Skeletal muscle tissue (tissue), 4 donors: Measurements from ENCODE around the gene ODAPH. TPM values are rescaled to one million over a fixed set of nuclear protein-coding genes. Genes with fewer than 3 reads are reported as not detected.
"Not testable (repeated sequence)": the region's sequence is repeated elsewhere in the genome, so short reads cannot be mapped to it uniquely, and the experiment has no call there.

Source experiments
- H3K27ac ChIP-seq: one replicate; pipeline ENCODE4 v1.7.0; 2013; ENCODE audit warnings: mild to moderate bottlenecking, low read depth, low read length, inconsistent platforms
- H3K27me3 ChIP-seq, 3 donors: one replicate each; pipeline ENCODE4 v1.7.0; 2013; ENCODE audit warnings: low read length in 3 of 3; ENCODE audit not compliant: control insufficient read depth in 3 of 3, insufficient read depth in 3 of 3
- H3K36me3 ChIP-seq, 3 donors: one replicate each; pipeline ENCODE4 v1.7.0; 2013; ENCODE audit warnings: low read length in 3 of 3; ENCODE audit not compliant: control insufficient read depth in 3 of 3, insufficient read depth in 3 of 3
- H3K4me1 ChIP-seq, 3 donors: one replicate each; pipeline ENCODE4 v1.7.0; 2013; ENCODE audit warnings: low read length in 3 of 3, mild to moderate bottlenecking in 3 of 3; ENCODE audit not compliant: control insufficient read depth in 3 of 3, insufficient read depth in 3 of 3
- H3K4me3 ChIP-seq, 3 donors: one replicate each; pipeline ENCODE4 v1.7.0; 2013; ENCODE audit warnings: low read length in 3 of 3
- H3K9ac ChIP-seq, 3 donors: one replicate each; pipeline ENCODE4 v1.7.0; 2013; ENCODE audit warnings: low read length in 3 of 3, mild to moderate bottlenecking in 3 of 3, moderate library complexity in 2 of 3, low read depth in 1 of 3
- H3K9me3 ChIP-seq, 3 donors: one replicate each; pipeline ENCODE4 v1.7.0; 2013; ENCODE audit warnings: low read length in 3 of 3; ENCODE audit not compliant: control insufficient read depth in 3 of 3
- total RNA-seq: library from RNA; depleted of rRNA; stranded (reverse); fragments of >200 nt; gene quantifications from one replicate; pipeline ENCODE4 v1.2.3, GENCODE V29; 2014
- donor health status: Osteomylitis.

The ODAPH gene
- total RNA-seq, 1 donor from 2014 or later = not detected

DNA sequence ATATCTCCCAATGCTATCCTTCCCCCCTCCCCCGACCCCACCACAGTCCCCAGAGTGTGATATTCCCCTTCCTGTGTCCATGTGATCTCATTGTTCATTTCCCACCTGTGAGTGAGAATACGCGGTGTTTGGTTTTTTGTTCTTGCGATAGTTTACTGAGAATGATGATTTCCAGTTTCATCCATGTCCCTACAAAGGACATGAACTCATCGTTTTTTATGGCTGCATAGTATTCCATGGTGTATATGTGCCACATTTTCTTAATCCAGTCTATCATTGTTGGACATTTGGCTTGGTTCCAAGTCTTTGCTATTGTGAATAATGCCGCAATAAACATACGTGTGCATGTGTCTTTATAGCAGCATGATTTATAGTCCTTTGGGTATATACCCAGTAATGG is 36.4 kb upstream of the ODAPH start:
- H3K9ac ChIP-seq, H3K9me3 ChIP-seq, H3K4me3 ChIP-seq, H3K4me1 ChIP-seq, H3K27me3 ChIP-seq, H3K27ac ChIP-seq: not testable (repeated sequence)
- H3K36me3 ChIP-seq = peaks cover 0 to 23% (median 18%) of the 10 kb centered on the region in 3 donors

DNA sequence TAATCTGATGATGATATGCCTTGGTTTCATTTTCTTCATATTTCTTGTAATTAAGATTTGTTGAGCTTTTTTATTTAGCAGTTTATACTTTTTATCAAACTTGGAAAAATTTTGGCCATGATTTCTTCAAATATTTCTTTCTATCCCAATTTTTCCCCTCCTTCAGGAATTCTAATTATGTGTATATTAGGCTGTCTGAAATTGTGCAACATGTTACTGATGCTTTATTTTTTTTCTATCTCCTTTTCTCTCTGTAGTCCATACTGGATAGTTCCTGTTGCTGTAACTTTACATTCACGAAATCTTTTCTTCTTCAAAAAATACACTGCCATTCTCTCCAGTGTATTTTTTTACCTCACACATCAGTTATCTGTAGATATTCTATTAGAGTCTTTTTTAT is 30.8 kb upstream of the ODAPH start:
- Histone ChIP-seq H3K9ac (no peak overlapping the region), H3K36me3 (peaks cover 3 to 41% (median 20%) of the 10 kb centered on the region in 3 donors), H3K4me3 (no peak overlapping the region), H3K9me3 (no peaks in the 10 kb centered on the region), H3K27me3 (no peaks in the 10 kb centered on the region), H3K4me1 (no peaks in the 10 kb centered on the region), H3K27ac (no peak overlapping the region)

DNA sequence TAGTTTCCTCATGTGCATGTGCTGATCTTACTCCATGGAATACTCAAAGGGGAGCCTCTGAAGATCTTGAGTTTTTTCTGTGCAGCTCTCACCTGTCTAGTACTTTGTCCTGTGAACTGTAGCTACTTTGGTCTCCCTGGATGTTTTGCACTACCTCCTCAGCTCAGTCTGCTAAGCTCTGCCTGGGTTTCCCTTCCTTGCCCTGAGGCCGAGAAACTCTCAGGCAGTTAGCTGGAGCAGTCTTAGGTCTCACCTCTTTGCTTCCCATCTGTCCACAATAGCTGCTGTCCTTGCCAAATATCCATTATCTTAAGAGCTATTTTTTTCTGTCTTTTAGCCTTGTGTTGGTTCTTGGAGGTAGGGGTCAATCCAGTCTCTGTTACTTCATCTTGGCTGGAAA is 30.0 kb upstream of the ODAPH start:
- no peak overlapping the region for H3K9ac ChIP-seq
- no peaks in the 10 kb centered on the region for H3K9me3 ChIP-seq
- H3K36me3 ChIP-seq = peaks cover 3 to 47% (median 26%) of the 10 kb centered on the region in 3 donors
- H3K27me3 ChIP-seq = no peaks in the 10 kb centered on the region
- H3K4me3 ChIP-seq = no peak overlapping the region
- H3K27ac ChIP-seq = no peak overlapping the region
- H3K4me1 ChIP-seq = no peaks in the 10 kb centered on the region

DNA sequence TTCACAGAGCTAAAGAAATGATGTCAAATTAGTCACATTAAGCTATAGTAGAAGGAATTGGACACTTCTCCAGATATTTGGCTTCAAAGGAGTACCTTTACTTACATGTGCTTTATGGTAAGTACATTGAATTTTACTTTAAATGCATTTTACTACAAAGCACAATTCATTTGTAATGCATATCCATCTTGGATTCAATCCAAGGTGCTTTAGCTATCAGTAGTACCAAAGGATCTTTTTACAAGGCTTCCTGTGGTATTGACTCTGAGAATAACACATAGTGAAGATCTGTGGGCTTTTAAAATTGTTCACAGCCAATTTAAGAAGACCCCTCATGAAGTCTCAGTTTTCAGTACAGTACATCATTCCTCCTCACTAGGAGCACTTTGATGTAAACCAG is 28.4 kb upstream of the ODAPH start:
- H3K27me3 ChIP-seq = no peaks in the 10 kb centered on the region
- H3K36me3 ChIP-seq = peaks cover 4 to 56% (median 25%) of the 10 kb centered on the region in 3 donors
- H3K9ac ChIP-seq = no peak overlapping the region
- no peak overlapping the region for H3K27ac ChIP-seq
- no peaks in the 10 kb centered on the region for H3K9me3 ChIP-seq
- H3K4me1 ChIP-seq = no peaks in the 10 kb centered on the region
- H3K4me3 ChIP-seq = no peak overlapping the region

DNA sequence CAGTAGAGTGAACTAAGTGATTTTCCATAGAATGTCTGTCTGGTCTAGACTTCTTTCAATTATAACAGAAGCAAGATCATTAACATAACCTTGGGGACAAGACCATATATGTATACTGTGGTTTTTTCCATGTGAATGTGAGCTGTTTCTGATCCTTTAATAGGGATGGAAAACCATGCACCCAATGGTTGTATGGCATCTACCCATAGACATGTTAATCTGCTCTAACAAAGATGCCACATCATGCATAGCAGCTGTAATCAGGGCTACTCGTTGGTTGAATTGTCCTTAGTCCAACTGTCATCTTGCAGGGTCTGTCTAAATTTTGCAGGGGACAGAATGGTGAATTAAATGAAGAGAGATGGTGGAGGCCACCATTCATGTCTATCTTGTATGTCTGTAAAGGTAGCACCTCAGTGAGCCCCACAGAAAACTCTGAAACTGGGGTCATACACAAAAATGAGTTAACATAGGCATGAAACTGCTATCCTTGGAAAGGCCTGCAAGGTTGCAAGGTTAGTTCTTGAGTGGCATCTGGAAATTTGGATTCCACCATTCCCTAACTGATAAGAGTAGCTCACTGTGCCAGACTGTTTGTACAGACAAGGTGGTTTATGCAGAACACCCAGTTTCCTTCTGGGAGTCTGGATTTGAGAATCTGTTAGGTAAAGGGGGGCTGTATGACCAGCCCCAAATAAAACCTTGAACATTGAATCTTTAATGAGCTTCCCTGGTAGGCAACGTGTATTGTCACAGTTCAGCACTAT is 25.1 kb upstream of the ODAPH start:
- Histone ChIP-seq H3K9ac (no peak overlapping the region), H3K4me1 (no peaks in the 10 kb centered on the region), H3K9me3 (no peaks in the 10 kb centered on the region), H3K27ac (no peak overlapping the region), H3K4me3 (no peak overlapping the region), H3K27me3 (no peaks in the 10 kb centered on the region), H3K36me3 (peaks cover 6 to 49% (median 18%) of the 10 kb centered on the region in 3 donors)

DNA sequence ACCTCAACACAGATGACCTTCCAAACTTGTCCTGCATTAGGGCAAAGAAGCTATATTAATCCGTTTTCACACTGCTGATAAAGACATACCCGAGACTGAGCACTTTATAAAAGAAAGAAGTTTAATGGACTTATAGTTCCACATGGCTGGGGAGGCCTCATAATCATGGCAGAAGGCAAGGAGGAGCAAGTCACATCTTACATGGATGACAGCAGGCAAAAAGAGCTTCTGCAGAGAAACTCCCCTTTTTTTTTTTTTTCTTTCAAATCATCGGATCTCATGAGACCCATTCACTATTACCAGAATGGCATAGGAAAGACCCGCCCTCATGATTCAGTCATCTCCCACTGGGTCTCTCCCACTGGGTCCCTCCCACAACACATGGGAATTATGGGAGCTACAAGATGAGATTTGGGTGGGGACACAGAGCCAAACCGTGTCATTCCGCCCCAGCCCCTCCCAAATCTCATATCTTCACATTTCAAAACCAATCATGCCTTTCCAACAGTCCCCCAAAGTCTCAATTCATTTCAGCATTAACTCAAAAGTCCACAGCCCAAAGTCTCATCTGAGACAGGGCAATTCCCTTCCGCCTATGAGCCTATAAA is 24.2 kb upstream of the ODAPH start:
- not testable (repeated sequence) for H3K9me3 ChIP-seq, H3K4me3 ChIP-seq, H3K4me1 ChIP-seq, H3K9ac ChIP-seq, H3K27me3 ChIP-seq, H3K27ac ChIP-seq
- peaks cover 6 to 42% (median 18%) of the 10 kb centered on the region in 3 donors for H3K36me3 ChIP-seq

DNA sequence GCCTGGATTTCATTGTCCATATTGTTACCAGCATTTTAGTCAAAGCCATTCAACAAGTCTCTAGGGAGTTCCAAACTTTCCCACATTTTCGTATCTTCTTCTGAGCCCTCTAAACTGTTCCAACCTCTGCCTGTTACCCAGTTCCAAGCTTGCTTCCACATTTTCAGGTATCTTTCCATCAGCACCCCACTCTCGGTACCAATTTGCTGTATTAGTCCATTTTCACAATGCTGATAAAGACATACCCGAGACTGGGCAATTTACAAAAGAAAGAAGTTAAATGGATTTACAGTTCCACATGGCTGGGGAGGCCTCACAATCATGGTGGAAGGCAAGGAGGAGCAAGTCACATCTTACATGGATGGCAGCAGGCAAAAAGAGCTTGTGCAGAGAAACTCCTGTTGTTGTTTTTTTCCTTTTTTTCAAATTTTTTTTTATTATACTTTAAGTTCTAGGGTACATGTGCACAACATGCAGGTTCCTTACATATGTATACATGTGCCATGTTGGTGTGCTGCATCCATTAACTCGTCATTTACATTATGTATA is 22.5 kb upstream of the ODAPH start:
- not testable (repeated sequence) for H3K9ac ChIP-seq, H3K27ac ChIP-seq, H3K4me1 ChIP-seq, H3K9me3 ChIP-seq, H3K27me3 ChIP-seq, H3K4me3 ChIP-seq
- peaks cover 6 to 26% (median 13%) of the 10 kb centered on the region in 3 donors for H3K36me3 ChIP-seq

DNA sequence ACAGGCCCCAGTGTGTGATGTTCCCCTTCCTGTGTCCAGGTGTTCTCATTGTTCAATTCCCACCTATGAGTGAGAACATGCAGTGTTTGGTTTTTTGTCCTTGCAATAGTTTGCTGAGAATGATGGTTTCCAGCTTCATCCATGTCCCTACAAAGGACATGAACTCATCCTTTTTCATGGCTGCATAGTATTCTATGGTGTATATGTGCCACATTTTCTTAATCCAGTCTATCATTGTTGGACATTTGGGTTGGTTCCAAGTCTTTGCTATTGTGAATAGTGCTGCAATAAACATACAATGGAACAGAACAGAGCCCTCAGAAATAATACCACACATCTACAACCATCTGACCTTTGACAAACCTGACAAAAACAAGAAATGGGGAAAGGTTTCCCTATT is 21.9 kb upstream of the ODAPH start:
- H3K4me1 ChIP-seq, H3K27me3 ChIP-seq, H3K9me3 ChIP-seq, H3K9ac ChIP-seq, H3K4me3 ChIP-seq, H3K27ac ChIP-seq: not testable (repeated sequence)
- H3K36me3 ChIP-seq = peaks cover 6 to 26% (median 13%) of the 10 kb centered on the region in 3 donors

DNA sequence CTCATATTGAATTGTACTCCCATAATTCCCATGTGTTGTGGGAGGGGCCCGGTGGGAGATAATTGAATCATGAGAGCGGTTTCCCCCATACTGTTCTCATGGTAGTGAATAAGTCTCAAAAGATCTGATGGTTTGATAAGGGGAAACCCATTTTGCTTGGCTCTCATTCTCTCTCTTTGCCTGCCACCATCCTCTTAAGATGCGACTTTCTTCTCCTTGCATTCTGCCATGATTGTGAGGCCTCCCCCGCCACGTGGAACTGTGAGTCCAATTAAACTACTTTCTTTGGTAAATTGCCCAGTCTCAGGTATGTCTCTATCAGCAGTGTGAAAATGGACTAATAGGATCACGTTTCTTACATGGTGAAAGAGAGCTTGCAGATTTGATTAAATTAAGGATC is 18.6 kb upstream of the ODAPH start:
- not testable (repeated sequence) for H3K27me3 ChIP-seq, H3K4me1 ChIP-seq, H3K4me3 ChIP-seq, H3K9me3 ChIP-seq, H3K9ac ChIP-seq, H3K27ac ChIP-seq
- H3K36me3 ChIP-seq = peaks cover 0 to 13% (median 5%) of the 10 kb centered on the region in 3 donors

DNA sequence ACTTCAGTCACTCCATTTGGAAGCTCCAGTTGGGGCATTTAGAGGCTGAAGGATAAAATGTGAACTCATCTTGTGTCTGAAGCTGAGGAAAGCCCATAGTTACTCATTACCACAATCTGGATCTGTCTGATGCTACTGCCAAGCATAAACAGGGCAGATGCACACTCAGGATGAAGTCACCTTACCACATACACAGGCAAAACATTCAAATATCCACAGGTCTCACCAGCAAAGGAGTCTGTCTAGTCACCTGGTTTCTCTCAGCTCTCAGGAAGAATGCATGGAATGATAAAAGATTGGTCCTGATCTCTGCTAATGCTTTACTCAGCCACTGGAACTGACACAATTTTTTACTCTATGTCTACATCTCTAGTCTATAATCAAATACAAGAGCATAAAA is 13.0 kb upstream of the ODAPH start:
- no peak overlapping the region for H3K4me3 ChIP-seq
- H3K9me3 ChIP-seq = no peaks in the 10 kb centered on the region
- H3K27me3 ChIP-seq = no peaks in the 10 kb centered on the region
- H3K9ac ChIP-seq = no peak overlapping the region
- H3K4me1 ChIP-seq = no peaks in the 10 kb centered on the region
- peaks cover 4 to 21% (median 7%) of the 10 kb centered on the region in 3 donors for H3K36me3 ChIP-seq
- no peak overlapping the region for H3K27ac ChIP-seq
